M059J (cell line): ENCODE measurements around the gene LRRC17. TPM values are rescaled to one million over a fixed set of nuclear protein-coding genes. Genes with fewer than 3 reads are reported as not detected.
"Not testable (repeated sequence)": the region's sequence is repeated elsewhere in the genome, so short reads cannot be mapped to it uniquely, and the experiment has no call there.

Experiments used
- DNase-seq: peaks from one replicate; pipeline ENCODE4 v3.0.0-alpha.2; 2012; ENCODE audit warnings: low read depth
- total RNA-seq: library from RNA; depleted of rRNA; stranded (reverse); fragments of >200 nt; shearing (Covaris generic); gene quantifications from 2 replicates; pipeline ENCODE4 v1.2.3, GENCODE V29; 2014

Gene LRRC17
- total RNA-seq, 1 experiment from 2014 or later, result 108 TPM

DNA sequence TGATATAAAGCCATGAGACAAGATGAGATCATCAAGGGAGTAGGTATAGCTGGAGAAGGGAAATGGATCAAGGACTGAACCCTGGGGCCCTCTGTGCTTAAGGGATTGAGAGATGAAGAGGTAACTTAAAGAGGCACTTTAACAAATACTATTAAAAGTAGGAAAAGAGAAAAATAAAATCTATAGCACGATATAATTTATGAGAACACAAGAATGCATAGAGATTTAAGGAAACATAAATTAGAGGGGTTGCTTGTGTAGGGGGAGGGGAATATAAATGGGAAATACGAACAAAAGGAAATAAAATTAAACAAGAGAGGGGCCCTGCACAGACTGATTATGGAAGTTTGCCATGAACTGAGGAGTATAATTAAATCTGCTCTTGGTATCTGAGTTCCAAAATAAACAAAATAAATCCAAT, 15.6 kb upstream of the LRRC17 start:
- DNase-seq, result no peak

DNA sequence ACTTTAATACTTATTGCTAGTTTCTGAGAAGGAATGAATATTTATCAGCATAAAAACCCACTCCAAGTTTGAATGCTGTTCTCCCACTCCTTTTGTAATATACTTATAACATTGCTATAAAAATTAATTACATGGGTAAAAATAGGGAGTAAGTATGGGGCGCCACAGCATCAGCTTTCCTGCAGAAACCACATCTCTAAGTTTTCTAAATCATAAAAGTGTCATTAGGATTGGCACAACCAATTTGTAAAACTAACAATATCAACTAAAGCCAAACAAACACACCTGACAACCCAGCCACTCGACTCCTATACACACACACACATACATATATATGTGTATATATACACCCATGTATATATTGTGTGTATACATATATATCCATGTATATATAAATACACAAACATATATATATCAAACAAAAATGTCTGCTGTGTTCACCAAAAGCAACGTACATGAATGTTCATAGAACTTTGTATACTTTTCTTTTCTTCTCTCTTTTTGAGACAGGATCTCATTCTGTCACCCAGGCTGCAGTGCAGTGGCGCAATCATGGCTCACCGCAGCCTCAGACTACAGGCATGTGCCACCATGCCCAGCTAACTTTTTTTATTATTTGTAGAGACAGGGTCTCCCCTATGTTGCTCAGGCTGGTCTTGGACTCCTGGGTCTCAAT, 14.8 kb upstream of the LRRC17 start:
- no peak for DNase-seq

DNA sequence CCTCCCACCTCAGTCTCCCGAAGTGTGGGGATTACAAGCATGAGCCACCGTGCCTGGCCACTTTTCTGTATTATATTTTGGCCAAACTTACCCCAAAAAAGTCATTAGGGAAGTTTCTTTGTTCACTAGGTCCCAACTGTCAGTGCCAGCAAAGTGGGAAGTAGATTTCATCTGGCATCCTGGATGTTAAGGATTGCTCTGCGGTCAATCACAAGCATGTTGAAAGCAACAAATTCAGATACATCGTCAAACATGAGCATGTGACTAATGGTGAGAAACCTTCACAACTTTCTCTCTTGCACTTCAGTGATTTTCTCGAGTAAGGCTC, 14.3 kb upstream of the LRRC17 start:
- DNase-seq, result no peak

DNA sequence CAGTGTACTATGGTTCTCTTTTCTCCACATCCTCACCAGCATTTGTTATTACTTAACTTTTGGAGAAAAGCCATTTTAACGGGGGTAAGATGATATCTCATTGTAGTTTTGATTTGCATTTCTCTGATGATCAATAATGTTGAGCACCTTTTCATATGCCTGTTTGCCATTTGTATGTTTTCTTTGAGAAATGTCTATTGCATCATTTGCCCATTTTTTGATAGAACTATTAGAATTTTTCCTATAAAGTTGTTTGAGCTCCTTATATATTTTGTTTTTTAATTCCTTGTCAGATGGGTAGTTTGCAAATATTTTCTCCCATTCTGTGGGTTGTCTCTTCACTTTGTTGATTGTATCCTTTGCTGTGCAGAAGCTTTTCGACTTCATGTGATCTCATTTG, 10.7 kb upstream of the LRRC17 start:
- not testable (repeated sequence) for DNase-seq

DNA sequence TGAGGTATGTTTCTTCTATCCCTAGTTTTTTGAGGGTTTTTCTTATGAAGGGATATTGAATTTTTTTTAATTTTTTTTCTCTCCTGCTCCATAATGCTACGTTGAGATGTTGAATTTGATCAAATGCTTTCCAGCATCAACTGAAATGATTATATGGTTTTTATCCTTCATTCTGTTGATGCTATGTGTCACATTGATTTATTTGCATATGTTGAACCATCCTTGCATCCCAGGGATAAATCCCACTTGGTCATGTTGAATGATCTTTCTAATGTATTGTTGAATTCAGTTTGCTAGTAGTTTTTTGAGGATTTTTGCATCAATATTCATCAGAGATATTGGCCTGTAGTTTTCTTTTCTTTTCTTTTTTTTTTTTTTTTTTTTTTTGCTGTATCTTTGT, 9.2 kb upstream of the LRRC17 start:
- DNase-seq, result not testable (repeated sequence)

DNA sequence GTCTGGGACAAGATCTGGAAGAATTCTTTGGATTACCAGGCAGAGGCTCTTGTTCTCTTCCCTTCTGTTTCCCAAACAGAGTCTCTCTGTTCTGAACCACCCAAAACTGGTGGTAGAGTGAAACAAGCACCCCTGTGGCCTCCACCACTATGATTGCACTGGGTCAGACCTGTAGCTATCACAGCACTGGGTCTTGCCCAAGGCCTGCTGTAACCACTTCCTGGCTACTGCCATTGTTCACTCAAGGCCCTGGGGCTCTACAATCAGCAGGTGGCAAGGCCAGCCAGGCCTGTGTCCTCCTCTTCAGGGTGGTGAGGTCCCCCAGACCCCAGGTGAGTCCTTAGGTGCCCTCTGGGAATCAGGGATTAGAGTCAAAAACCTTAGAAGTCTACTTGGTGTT, 4.1 kb upstream of the LRRC17 start:
- DNase-seq, result peak; percentile 45

DNA sequence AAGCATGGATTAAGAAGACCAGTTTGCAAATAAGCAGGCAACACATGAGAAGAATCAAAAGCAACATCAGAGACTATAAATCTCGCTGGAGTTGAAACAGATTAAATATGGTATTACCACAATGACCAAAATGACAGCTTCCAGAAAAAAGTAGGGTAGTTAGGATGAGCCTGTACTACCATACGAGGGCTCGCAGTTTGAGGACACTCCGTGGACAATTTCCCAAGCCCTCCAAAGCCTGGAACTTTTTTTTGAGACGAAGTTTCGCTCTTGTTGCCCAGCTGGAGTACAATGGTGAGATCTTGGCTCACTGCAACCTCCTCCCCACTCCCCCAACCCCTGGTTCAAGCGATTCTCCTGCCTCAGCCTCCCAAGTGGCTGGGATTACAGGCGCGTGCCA, 1.0 kb downstream of the LRRC17 start:
- no peak for DNase-seq

DNA sequence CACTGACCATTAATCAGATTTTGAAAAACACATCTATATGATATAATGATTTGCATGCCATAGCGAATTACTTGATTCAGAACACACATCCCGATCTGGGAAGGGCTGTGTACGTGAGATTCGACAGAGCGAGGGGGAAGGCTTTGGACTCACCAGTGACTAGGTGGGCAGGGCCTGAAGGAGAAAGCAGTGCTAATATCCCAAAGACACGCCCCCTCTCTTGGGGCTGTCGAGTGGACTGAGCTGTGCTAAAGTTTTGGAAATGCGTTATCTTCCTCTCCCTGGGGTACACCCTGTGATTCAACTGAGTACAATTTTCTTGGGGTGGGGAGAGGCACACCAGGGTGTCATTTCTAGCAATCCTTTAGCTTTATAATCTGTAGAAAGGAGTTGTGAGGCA, 1.8 kb downstream of the LRRC17 start:
- DNase-seq, result peak; percentile 55

DNA sequence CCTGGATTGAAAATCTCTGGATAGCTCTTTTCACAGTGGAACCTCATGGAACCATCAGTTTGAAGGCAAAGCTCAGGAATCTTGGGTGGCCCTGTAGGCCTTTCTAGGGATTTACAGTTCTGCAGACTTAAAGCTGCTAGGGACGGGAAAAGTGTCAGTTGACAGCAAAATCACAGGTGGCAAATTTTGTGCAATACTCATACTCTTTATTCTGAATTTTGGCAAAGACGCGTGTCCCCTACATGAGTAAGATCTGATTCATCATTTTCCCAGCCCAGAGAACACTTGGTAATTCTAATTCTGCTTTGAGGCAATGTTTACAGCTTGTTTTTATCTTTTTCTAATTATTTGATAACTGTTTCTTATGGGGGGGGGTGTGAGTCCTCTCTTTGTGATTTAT, 3.6 kb downstream of the LRRC17 start:
- DNase-seq, result peak; percentile 89

DNA sequence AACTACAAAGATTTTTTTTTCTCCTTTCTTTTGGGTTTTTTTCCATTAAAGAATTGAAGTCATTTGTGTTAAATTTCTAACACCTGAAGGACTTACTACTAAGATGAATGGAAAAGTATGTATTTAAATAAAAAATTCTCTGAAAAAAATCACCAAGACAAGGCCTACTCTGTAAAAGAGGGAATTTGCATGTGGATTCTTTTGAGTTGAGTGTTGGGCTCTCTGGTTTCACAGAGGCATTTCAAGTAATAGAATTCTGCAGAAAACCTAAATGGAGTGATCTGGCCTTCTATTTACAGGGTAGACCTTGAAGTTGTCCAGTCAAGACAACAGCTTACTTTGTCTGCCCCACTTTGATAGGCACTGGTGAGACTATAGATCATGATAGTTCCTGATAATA, 4.1 kb downstream of the LRRC17 start:
- DNase-seq, result peak; percentile 58

DNA sequence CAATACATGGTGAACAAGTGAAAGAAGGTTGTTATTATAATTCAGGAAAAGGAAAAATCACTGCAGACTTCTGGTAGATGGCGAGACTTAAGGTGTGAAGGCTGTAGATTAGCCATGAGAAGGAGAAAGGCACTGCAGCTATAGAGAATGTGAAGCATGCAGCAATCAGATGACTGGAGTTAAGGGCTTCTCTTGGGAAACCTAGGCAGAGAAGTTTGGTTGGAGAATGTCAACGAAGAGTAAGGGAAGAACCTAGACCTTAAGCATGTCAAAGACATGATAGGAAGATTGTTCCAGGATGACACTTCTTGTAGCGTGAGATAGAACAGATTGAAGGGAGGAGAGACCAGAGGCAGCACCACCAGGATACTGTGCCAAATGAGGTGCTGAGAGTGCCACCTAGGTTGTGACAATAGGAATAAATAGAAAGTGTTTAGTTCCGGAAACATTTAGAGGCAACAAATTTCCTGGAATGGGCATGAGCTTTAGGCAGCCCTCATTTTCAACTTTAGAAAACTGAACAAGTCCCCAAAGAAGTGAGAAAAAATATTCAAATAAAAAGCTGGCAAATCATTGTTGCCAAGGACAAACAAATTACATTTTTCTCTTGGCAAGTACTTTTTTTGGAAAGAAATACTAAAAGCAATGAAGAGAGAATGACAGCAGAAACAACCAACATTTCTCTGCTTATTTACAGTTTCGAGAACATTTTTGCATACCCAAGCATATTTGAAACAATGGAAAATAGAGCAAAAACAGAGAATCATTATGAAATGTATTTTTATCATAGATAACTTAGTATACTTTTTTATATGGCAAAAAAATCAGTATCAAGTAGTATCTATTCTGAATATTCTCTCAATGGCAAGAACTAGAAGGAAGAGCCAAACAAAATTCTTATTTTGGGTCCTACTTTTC, 4.9 kb downstream of the LRRC17 start:
- DNase-seq, result no peak

DNA sequence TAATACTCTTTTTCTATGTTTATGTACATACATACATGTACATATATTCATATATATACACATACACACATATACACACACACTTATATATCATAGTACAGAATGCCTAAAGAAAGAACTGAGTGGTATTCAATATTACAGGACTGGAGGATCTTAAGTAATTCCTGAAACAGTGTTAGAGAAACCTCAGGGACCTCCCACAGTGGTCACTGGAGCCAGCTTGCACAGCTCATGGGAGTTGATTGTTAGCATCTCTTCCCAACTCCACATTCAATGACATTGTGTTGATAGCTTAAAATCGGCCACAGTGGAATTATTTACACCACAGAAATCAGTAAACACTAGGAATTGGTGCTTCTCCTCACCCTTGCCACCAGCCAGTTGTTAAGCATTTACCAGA, 6.0 kb downstream of the LRRC17 start:
- DNase-seq, result peak; percentile 48

DNA sequence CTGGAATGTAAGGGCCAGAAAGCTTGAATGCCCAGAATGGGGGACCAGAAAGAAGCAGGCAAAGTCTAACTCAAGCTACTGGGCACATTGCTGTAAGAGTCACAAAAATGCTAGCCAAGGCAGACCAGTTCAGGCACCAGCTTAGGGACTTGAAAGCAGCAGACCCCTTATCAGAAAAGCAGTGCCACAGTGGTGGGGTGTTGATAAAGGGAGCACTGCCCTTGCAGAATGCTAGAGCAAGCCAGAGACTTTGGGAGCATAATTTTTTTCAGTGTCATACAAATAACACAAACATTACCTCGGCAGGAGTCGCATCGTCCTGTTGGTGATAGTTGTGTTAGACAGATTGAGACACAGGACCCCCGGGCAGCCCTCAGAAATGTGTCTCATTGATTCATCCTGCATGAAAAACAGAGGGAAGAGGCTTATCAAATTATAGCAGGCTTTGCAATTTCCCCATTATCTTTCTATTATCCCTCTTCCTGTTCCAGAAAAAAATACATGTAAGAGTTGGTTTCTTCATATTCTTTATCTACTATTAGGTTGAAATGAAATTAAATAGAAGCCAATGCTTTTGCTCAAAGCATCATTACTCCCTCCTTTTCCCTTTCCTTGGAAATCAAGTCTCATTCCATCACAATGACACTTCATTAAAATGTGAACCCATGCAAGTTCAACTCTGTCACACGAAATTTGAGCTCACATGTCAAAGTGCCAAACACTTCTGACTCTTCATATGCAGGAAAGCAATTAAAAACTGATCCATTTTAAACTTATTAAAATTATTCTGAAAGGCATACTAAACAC, 13.4 kb downstream of the LRRC17 start:
- DNase-seq, result peak; percentile 72

DNA sequence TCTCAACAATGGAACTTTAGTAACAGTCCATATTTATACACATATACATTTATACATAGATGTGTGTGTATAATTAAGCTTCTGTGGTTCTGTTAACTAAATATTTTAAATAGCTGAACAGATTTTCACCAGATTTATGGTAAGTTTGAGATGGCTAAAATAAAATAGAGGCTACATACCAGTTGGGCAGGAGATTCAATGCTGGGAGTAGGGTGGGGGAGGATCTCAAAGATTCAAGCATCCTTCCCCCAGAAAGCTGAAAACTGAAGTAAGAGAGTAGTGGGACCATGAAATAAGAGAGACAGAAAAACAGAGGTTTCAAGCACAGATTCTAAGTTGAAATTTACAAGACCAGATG, 14.0 kb downstream of the LRRC17 start:
- peak; percentile 9 for DNase-seq

DNA sequence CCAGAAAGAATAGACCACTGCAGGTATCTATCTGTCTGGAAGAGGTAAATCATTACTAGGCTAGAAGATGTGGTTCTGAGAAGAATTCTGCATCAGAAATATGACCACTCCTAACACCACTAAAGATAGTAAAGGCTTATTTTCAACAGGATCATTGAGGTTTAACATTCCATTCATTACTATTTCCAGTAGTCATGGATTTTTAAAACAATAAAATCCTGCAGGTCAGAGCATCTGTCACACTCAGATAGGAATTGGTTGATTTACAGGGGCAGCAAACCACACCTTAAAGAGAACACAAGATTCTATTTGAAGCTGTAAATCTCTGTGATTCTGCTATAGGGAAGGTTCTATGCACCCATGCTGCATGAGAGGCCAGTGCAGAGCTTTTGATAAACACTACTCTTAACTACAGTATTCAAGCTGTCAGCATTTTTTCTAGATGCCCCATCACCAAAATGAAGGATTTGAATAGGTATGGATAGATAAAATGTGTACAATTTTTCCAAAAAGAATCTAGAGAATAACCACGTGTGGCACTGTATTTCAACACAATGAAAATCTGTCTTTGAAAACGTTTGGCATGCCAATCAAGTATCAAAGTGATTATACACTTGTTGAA, 14.6 kb downstream of the LRRC17 start:
- peak; percentile 86 for DNase-seq

DNA sequence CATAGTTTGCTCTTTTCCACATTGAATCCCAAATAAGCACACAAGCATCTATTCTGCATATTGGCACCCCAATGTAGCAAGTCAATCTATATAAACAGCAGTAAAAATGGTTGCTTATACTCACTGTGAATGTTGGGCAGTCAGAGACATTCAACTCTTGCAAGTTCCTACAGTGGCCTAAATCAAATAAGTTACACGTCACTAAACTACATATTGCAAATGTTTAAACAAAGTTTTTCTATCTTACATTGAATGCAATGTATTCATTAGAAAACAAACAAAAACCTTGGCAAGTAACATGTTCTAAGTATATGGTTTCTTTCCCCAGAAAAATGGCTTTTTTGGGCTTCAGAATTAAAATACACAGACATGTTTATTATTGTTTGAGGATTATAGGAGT, 19.0 kb downstream of the LRRC17 start:
- DNase-seq, result no peak

DNA sequence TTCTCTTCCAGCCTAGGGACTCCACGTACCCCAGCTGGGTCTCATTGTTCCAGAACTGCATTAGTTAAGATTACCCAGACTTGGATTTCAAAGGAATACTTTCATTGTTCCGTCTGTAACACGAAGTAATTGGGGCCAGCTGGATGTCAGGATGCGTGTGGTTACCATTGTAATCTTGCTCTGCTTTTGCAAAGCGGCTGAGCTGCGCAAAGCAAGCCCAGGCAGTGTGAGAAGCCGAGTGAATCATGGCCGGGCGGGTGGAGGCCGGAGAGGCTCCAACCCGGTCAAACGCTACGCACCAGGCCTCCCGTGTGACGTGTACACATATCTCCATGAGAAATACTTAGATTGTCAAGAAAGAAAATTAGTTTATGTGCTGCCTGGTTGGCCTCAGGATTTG, 21.0 kb downstream of the LRRC17 start:
- peak; percentile 79 for DNase-seq

DNA sequence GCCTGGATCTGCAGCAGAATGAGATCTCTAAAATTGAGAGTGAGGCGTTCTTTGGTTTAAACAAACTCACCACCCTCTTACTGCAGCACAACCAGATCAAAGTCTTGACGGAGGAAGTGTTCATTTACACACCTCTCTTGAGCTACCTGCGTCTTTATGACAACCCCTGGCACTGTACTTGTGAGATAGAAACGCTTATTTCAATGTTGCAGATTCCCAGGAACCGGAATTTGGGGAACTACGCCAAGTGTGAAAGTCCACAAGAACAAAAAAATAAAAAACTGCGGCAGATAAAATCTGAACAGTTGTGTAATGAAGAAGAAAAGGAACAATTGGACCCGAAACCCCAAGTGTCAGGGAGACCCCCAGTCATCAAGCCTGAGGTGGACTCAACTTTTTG, 21.4 kb downstream of the LRRC17 start:
- DNase-seq, result no peak

DNA sequence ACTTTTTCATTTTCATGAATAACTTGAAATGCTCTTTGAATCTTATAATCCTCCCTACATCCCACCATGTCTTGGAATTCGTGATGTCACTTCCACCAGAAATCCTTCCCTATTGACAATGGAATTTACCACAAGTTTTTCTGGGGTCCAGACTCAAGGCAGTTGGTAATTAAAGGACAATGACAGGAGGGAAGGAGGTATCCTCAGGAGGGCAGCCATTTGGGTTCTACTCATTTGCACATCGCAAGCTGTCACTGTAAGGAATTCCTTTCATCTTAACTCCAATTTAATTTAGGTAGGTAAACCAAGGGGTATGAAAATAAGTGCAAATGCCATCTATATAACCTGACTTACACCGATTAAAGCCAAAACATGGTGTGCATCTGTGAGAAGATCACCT, 21.9 kb downstream of the LRRC17 start:
- no peak for DNase-seq

DNA sequence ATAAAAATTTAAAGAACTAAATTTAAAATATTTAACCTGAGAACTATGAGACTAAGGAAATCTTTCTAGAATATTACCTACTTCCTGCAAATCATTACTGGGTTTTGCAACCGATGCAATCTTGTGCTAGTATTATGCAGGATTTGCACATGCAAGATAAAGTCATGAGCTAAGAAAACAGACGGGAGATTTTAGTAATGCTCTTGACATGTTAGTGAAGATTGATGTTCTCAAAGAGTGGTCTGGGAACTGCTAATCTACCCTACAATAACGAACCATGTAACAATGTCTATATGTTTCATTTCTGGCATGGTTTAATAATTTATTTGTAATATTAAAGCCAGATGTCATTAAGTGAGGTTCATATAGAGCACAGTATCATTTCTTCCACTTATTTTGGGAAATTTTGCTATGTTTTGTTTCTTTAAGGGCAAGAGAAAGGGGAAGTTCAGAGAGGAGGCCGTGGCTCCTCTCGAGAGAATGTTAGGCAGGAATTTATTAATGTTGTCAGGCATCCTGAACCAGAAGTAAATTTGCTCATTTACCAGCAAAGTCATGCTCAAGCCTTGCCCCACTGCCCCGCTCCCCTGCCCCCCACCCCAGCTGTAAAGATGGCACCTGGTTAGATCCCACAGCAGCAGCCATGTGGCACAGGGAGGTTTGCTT, 22.8 kb downstream of the LRRC17 start:
- DNase-seq, result no peak

DNA sequence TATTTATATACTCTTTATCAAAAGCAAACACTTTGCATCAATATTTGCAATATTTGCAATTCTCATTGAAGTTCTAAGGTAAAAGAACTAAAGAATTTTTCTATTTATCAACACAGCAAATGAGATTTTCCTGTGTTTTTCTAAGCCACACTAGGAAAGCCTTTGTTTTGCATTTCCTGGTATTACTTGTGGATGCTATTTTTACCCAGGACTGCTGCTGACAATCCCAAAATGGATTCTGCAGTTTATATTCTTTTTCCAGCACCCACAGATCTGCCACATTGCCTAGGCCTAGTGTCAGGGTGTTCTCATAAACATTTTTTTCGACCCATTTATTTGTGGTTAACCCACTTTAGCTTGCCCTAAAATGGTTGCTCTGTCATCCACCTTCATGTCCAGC, 25.9 kb downstream of the LRRC17 start:
- DNase-seq, result no peak
